B cell (primary cell): ENCODE data around the gene CACNA2D3.

Experiments
- EZH2 ChIP-seq: IDR thresholded peaks from 2 replicates; pipeline ENCODE4 v1.6.1; 2012; ENCODE audit warnings: borderline replicate concordance, low read depth, mild to moderate bottlenecking, moderate library complexity, low read length; ENCODE audit not compliant: insufficient read depth, poor library complexity, severe bottlenecking
- TF ChIP-seq, protein P1 (sequence below): fragments of 200-600 bp; IDR thresholded peaks from one replicate; pipeline ENCODE4 v1.8.0; 2022; ENCODE audit warnings: antibody characterized with exemption, mild to moderate bottlenecking

GRCh38 chr3:54556630-54557029 lies 434.3 kb downstream of the CACNA2D3 start:
- TF ChIP-seq, protein P1, sequence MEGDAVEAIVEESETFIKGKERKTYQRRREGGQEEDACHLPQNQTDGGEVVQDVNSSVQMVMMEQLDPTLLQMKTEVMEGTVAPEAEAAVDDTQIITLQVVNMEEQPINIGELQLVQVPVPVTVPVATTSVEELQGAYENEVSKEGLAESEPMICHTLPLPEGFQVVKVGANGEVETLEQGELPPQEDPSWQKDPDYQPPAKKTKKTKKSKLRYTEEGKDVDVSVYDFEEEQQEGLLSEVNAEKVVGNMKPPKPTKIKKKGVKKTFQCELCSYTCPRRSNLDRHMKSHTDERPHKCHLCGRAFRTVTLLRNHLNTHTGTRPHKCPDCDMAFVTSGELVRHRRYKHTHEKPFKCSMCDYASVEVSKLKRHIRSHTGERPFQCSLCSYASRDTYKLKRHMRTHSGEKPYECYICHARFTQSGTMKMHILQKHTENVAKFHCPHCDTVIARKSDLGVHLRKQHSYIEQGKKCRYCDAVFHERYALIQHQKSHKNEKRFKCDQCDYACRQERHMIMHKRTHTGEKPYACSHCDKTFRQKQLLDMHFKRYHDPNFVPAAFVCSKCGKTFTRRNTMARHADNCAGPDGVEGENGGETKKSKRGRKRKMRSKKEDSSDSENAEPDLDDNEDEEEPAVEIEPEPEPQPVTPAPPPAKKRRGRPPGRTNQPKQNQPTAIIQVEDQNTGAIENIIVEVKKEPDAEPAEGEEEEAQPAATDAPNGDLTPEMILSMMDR: no peak
- no peak for TF ChIP-seq EZH2
